Stimulated activated CD4-positive, alpha-beta T cell treated with anti-CD3 and anti-CD28 coated beads, Interleukin-2, amount 100 ng/mL, for 48 hours (primary cell): ENCODE results near the gene POC1A.

Experiments used
- DNase-seq, 2 donors: peaks; one replicate each; pipeline ENCODE4 v3.0.0-alpha.2; 2020

Gene POC1A

GRCh38 chr3:52154135-52155094 lies at the start of gene POC1A:
POC1A (minus strand) TSS chr3:52154423; CDS start chr3:52154372, 51 bp downstream.
- DNase-seq, result peak; percentile 85 to 86

GRCh38 chr3:52203701-52204100 lies 49.5 kb upstream of the POC1A start:
- no peak for DNase-seq

GRCh38 chr3:52202384-52203077 lies 48.3 kb upstream of the POC1A start:
- DNase-seq, result no peak

GRCh38 chr3:52200981-52201679 lies 46.9 kb upstream of the POC1A start:
- no peak for DNase-seq

GRCh38 chr3:52198643-52199608 lies 44.7 kb upstream of the POC1A start:
- DNase-seq, result no peak

- peak; percentile 94 to 97 for DNase-seq
Observed at GRCh38 chr3:52197842-52198625, 43.8 kb upstream of the POC1A start, which contains the start of gene ALAS1. ALAS1 (plus strand) TSS chr3:52198160; CDS start chr3:52199242, 1,082 bp downstream.

- no peak for DNase-seq
Observed at GRCh38 chr3:52197499-52197841, 43.2 kb upstream of the POC1A start.

GRCh38 chr3:52196977-52197376 lies 42.8 kb upstream of the POC1A start:
- DNase-seq, result no peak

- no peak for DNase-seq
Observed at GRCh38 chr3:52195823-52196331, 41.7 kb upstream of the POC1A start.

- no peak for DNase-seq
Observed at GRCh38 chr3:52195291-52195597, 41.0 kb upstream of the POC1A start.

GRCh38 chr3:52194485-52195290 lies 40.5 kb upstream of the POC1A start:
- no peak for DNase-seq

GRCh38 chr3:52193065-52193464 lies 38.8 kb upstream of the POC1A start:
- no peak for DNase-seq

- no peak for DNase-seq
Observed at GRCh38 chr3:52191663-52192062, 37.4 kb upstream of the POC1A start.

- DNase-seq, result no peak
Observed at GRCh38 chr3:52190294-52191074, 36.3 kb upstream of the POC1A start.

- no peak for DNase-seq
Observed at GRCh38 chr3:52188556-52188955, 34.3 kb upstream of the POC1A start.

GRCh38 chr3:52186729-52187128 lies 32.5 kb upstream of the POC1A start:
- DNase-seq, result no peak

- no peak for DNase-seq
Observed at GRCh38 chr3:52185837-52186236, 31.6 kb upstream of the POC1A start.

GRCh38 chr3:52185311-52185710 lies 31.1 kb upstream of the POC1A start:
- DNase-seq, result no peak

GRCh38 chr3:52184690-52185089 lies 30.5 kb upstream of the POC1A start:
- no peak for DNase-seq
